PC-3 (cell line): ENCODE results near the gene SESN1.

Experiments used
- EZH2 ChIP-seq: fragments of 300-600 bp; sonication (generic); IDR thresholded peaks from one replicate; pipeline ENCODE4 v1.6.1; 2017; ENCODE audit warnings: antibody characterized with exemption, mild to moderate bottlenecking, low read length; ENCODE audit not compliant: unreplicated experiment
- TF ChIP-seq, protein P1 (sequence below): fragments of 300-600 bp; sonication (generic); conservative IDR thresholded peaks from 2 replicates; pipeline ENCODE4 v1.5.1; 2017; ENCODE audit warnings: antibody characterized with exemption, low read depth, mild to moderate bottlenecking, low read length

DNA sequence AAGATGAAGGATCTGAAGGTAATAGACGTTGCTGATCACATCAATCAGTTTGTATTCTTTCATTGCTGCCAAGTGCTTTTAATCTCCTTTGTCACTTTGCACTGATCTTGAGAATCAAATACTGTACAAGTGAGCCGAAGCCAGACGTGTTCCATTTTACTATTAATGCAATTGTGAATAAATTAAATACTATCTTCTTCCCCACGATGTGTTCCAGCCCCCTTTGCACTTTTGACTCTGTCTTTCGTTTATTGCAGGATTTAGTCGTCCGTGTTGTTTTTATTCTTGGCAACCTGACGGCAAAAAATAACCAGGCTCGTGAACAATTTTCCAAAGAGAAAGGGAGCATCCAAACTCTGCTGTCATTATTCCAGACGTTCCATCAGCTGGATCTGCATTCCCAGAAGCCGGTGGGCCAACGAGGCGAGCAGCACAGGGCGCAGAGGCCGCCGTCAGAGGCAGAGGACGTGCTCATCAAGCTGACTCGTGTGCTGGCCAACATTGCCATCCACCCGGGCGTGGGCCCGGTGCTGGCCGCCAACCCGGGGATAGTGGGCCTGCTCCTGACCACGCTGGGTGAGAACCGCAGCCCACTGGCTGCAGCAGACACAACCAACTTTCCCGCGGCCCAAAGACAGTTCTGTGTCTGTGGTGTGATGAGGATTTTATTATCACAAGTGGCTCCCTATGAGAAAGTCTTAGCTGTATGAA, 141.7 kb downstream of the SESN1 start:
- no peak for TF ChIP-seq EZH2
- TF ChIP-seq, protein P1, sequence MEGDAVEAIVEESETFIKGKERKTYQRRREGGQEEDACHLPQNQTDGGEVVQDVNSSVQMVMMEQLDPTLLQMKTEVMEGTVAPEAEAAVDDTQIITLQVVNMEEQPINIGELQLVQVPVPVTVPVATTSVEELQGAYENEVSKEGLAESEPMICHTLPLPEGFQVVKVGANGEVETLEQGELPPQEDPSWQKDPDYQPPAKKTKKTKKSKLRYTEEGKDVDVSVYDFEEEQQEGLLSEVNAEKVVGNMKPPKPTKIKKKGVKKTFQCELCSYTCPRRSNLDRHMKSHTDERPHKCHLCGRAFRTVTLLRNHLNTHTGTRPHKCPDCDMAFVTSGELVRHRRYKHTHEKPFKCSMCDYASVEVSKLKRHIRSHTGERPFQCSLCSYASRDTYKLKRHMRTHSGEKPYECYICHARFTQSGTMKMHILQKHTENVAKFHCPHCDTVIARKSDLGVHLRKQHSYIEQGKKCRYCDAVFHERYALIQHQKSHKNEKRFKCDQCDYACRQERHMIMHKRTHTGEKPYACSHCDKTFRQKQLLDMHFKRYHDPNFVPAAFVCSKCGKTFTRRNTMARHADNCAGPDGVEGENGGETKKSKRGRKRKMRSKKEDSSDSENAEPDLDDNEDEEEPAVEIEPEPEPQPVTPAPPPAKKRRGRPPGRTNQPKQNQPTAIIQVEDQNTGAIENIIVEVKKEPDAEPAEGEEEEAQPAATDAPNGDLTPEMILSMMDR, result no peak
